Measurements from ENCODE around the gene ENTPD8.

ENTPD8 gene

DNA sequence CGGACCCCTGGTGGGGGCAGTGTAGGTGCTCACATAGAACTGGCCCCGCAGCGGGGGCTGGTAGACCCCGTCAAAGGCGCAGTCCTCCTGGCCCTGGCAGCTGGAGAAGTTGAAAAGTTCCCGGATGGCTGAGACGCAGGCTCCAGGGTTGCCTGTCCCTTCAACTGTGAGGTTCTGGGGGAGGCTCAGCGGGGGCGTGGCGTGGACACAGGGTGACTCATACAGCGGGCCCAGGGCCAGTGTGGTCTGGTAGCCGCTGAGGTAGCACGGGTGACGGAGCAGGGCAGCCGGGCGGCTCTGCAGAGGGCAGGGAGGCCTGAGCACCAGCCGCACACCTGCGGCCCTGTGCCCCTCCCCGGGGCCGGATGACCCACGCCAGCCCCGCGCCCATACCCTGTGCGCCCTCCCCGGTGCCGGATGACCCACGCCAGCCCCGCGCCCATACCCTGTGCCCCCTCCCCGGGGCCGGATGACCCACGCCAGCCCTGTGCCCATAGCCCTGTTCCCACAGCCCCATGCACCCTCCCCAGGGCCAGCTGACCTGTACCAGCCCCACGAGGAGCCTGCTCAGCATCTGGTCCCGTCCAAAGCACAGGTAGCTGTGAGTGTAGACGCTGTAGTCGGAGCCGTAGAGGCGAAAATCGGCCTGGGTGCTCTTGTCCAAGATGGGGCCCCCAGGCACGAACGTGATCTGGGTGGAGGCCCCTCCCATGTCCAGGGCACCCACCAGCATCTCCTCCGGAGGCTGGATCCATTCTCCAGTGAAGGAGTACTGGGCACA, 5.0 kb downstream of the ENTPD8 start:
- in situ Hi-C loops (cut with MboI; ENCODE audit: low pct_unique_long_range_greater_than_20kb, low sequenced_read_pairs): no loop called here
- no peak for DNase-seq

DNA sequence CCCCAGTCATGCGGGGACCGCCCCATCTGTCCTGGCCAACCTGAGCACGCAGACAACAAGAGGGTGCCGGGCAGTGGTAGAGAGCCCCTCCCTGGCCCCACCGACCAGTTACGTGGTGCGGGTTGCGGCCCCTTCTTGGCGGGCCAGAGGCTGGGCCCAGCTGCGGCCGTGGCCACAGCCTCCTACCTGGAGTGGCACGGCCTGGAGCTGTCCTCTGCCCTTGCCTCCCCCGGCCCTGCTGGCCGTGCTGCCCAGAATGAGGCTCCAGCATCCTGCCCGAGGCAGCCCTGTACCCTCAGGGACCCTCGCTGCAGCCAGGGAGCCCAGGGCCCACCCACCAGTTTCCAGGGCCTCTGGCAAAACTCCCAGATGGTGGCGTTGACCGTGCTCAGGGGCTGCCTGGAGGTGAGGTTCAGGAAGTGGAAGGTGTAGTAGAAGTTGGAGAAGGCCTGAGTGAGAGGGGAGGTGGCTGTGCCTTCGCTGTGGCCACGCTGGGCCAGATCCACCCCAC, 5.7 kb downstream of the ENTPD8 start:
- DNase-seq: no peak
- in situ Hi-C loops (cut with MboI; ENCODE audit: low pct_unique_long_range_greater_than_20kb, low sequenced_read_pairs): no loop called here

DNA sequence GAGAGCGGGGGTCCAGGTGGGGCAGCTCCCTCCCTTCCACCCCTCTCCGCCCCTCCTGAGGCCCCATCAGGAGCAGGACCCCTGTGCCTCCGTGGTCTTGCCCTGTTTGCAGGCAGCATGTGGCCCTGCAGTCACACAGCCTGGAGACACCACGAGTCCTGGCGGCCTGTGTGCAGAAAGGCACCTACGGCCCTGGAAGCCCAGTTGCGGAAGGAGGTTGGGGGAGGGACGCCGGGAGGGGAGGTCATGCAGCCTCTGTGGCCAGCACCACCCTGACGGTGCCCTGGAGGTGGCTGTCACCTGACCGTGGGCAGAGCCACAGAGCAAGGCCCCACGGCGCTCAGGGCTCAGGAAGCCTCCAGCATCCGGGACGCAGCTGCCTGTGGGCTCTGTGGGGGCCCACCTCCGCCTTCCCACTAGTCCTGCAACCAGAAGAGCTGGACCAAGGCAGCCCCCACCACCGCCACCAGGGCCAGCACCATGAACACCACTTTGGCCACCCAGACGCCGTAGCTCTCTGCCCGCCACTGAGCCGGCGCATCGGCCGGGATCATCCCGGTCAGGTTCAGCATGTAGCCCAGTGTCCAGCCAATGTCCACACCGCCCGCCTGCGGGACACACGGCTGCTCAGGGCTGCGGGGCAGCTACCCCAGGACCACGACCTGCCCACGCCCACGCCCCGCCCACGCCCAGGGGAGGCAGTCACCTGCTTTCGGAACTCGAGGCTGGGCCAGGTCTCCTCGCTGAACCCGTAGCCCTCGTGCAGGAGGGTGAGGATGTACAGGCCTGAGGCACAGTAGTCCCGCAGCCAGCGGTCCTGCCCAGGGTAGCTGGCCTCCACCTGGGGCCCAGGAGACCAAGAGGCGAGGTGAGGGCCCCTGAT, 6.4 kb downstream of the ENTPD8 start:
- in situ Hi-C loops (cut with MboI; ENCODE audit: low pct_unique_long_range_greater_than_20kb, low sequenced_read_pairs): no loop called here
- no peak for DNase-seq

DNA sequence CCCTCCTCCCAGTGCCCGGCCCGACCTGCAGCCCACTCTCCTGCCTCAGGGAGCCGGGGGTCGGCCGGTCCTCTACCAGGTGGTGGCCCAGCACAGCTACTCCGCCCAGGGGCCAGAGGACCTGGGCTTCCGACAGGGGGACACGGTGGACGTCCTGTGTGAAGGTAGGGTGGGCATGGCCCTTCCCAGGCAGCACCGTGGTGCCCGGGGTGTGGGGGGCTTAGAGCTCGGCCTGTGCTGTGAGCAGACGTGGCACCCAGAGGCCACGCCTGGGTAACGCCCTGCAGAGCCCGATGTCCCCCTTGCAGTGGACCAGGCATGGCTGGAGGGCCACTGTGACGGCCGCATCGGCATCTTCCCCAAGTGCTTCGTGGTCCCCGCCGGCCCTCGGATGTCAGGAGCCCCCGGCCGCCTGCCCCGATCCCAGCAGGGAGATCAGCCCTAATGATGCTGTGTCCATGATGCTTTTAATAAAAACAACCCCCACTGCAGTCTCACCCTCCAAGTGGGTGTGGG, 7.2 kb downstream of the ENTPD8 start:
- in situ Hi-C loops (cut with MboI; ENCODE audit: low pct_unique_long_range_greater_than_20kb, low sequenced_read_pairs): no loop called here
- DNase-seq: no peak

DNA sequence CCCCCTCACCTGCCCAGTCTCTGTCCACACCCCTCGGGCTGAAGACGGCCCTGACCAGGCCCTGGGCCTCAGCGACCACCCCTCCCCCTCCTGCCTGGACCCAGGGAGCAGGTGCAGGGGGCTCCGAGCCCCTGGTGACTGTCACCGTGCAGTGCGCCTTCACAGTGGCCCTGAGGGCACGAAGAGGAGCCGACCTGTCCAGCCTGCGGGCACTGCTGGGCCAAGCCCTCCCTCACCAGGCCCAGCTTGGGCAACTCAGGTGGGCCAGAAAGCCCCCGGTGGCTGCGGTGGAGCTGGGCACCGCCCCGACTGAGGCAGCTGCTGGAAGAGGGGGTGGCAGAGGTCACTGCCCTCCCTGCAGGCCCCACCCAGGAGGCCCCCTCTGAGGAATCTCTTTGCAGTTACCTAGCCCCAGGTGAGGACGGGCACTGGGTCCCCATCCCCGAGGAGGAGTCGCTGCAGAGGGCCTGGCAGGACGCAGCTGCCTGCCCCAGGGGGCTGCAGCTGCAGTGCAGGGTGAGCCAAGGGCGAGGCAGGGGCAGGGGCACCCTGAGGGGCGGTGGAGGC, 7.7 kb downstream of the ENTPD8 start:
- in situ Hi-C loops (cut with MboI; ENCODE audit: low pct_unique_long_range_greater_than_20kb, low sequenced_read_pairs): no loop called here

DNA sequence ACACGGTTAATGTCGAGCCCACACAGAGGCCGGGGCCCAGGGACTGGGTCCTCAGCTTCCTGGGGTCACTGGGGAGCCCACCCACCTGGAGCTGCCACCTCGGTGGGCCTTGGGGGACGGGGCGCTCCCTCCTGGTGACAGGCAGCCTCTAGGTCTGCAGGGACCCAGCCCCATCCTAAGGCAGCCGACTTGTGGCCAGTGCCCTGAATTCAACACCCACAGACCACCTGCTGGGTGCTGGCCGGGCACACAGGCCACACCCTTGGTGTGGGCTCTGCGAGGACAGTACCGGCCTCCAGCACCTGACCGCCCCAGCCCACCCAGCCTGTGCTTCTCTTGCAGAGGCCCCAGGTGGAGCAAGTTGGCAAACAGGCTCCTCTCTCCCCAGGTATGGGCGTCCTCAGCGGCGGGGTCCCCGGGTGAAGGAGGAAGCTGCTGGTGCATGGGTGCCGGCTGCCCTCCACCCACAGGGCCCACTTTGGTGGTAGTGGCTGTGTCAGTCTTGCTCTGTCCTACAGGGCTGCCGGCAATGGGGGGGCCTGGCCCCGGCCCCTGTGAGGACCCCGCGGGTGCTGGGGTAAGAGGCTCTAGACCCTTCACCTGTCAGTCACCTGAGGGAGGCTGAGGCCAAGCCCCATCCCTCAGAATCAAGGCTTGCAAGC, 8.3 kb downstream of the ENTPD8 start:
- DNase-seq: no peak
- in situ Hi-C loops (cut with MboI; ENCODE audit: low pct_unique_long_range_greater_than_20kb, low sequenced_read_pairs): no loop called here

More for the DNA sequence above, 7.7 kb downstream of the ENTPD8 start:
- DNase-seq: no peak

DNA sequence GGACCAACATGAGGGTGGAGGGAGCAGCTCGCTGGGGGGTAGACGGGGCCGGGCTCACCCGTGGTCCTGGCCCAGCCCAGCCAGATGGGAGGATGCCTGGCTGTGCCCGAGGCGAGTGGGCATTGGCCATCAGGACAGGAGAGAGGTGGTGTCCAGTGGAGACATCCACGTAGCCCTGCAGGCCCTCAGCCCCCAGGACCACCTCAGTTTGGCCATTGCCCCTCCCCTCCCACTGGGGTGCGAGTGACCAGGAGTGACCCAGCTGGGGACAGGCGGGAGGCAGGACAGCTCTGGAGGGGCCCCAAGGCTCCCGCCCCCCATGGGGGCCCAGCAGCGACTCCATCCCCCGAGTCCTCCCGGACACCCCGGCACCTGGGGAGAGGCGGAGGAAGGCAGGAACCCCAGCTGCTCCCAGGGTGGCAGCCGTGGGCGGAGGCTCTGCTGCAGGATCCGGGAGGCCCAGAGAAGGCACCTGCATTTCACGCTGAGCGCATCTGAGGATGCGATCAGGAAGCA, 9.7 kb downstream of the ENTPD8 start:
- in situ Hi-C loops (cut with MboI; ENCODE audit: low pct_unique_long_range_greater_than_20kb, low sequenced_read_pairs): no loop called here
- no peak for DNase-seq

DNA sequence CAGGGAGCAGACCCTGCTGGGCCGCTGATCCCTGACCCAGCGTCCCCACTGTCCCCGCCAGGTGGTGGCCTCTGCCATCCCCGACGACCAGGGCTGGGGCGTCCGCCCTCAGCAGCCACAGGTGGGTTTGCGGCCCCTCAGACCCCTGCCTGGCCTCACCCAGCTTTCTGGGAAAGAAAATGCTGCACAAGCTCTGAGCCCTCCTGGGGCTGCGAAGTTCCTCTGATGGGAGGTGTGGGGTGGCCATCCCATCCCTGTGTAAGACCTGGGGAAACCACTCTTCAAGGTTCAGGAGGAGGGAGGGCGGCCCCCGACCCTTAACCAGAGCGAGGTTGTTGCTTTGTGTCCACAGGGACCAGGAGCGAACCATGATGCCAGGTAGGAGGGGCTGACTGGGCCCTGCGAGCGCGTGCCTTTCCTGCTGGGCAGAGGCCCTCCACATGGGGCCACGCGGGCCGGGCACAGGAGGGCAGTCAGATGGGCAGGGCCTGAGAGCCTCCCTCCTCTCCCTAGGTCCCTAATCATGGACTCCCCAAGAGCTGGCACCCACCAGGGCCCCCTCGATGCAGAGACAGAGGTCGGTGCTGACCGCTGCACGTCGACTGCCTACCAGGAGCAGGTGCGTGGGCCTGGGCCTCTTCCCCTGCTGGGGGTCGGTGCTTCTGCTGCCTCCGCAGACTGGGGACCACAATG, 10.3 kb downstream of the ENTPD8 start:
- no peak for DNase-seq
- in situ Hi-C loops (cut with MboI; ENCODE audit: low pct_unique_long_range_greater_than_20kb, low sequenced_read_pairs): no loop called here

DNA sequence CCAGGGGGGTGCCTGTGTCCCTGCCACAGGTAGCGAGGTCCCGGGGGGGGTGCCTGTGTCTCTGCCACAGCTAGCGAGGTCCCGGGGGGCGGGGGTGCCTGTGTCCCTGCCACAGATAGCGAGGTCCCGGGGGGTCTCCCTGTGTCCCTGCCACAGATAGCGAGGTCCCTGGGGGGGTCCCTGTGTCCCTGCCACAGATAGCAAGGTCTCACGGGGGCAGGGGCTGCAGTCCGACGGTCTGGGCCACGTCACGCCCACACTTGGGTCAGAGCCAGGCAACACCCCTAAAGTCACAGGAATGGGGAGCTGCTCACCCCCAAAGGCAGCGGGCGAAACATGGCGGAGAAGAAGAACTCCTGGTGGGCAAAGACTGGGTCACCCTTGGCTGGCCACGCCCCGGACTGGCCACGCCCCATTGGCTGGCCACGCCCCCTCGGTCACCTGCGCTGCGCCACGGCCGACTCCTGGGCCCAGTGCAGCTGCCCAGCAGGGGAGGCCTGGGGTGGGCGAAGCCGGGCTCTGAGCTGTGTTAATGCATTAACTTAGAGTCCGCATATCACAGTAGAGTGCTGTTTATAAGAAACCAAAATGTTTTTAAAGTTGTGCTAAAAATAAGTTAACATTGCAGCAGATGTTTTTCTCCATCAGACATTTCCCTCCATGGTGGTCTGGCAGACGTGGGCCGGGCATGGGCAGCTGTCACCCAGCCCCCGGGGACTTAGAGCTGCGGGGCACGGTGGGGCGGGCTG, 11.0 kb downstream of the ENTPD8 start:
- DNase-seq: no peak
- in situ Hi-C loops (cut with MboI; ENCODE audit: low pct_unique_long_range_greater_than_20kb, low sequenced_read_pairs): no loop called here

DNA sequence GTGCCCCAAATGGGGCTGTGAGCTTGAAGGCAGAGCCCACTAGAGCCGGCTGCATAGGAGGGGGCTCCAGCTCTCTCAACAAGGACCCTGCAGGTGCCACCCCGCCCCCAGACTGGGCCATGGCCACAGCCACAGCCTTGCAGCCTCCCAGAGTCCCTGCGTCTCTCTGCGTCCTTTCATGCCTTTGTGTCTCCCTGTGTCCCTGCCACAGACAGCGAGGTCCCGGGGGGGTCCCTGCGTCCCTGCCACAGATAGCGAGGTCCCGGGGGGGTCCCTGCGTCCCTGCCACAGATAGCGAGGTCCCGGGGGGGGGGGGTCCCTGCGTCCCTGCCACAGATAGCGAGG, 11.6 kb downstream of the ENTPD8 start:
- no peak for DNase-seq

DNA sequence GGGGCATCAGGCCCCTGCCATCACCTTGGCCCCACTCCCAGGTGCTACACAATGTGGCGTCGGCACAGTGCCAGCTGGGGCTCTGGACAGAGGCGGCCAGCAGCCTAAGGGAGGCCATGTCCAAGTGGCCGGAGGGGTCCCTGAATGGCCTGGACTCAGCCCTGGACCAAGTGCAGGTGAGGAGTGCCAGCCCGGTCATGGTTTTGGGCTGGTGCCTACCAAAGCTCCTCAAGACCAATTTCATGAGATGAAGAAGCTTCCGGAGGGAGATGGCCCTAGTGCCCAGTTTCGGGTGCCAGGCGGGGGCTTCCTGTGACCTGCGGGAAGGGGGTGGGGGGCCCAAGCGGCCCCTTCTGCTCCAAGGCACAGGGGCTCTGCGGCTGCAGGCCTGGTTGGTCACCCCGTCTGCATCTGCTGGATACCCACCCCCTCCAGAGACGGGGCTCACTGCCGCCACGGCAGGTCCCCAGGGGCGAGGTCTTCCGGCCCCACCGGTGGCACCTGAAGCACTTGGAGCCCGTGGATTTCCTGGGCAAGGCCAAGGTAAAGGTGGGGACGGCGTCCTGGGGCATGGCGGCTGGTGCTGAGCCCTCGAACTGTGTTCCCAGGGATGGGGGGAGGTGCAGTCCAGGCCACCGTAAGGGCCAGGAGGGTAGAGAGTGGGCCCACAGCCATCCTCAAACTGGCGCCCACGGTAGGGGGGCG, 12.2 kb downstream of the ENTPD8 start:
- in situ Hi-C loops (cut with MboI; ENCODE audit: low pct_unique_long_range_greater_than_20kb, low sequenced_read_pairs): no loop called here
- DNase-seq: no peak

More for the DNA sequence above, 11.6 kb downstream of the ENTPD8 start:
- in situ Hi-C loops (cut with MboI; ENCODE audit: low pct_unique_long_range_greater_than_20kb, low sequenced_read_pairs): no loop called here

DNA sequence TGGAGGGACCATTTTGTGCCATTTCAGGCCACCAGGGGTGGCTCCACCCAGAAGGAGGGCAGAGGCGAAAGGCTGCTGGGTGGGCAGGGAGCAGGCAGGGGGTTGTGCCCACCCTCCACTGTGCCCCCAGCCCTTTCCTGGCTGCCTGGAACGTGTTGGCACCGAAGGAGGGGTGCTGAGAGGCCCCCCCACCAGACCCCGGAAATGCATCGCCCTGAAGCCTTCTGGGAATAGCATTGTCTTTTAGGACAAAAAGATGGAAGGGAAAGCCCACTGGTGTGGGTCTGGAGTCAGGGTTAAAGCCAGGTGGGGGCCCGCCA, 12.9 kb downstream of the ENTPD8 start:
- in situ Hi-C loops (cut with MboI; ENCODE audit: low pct_unique_long_range_greater_than_20kb, low sequenced_read_pairs): no loop called here
- no peak for DNase-seq

DNA sequence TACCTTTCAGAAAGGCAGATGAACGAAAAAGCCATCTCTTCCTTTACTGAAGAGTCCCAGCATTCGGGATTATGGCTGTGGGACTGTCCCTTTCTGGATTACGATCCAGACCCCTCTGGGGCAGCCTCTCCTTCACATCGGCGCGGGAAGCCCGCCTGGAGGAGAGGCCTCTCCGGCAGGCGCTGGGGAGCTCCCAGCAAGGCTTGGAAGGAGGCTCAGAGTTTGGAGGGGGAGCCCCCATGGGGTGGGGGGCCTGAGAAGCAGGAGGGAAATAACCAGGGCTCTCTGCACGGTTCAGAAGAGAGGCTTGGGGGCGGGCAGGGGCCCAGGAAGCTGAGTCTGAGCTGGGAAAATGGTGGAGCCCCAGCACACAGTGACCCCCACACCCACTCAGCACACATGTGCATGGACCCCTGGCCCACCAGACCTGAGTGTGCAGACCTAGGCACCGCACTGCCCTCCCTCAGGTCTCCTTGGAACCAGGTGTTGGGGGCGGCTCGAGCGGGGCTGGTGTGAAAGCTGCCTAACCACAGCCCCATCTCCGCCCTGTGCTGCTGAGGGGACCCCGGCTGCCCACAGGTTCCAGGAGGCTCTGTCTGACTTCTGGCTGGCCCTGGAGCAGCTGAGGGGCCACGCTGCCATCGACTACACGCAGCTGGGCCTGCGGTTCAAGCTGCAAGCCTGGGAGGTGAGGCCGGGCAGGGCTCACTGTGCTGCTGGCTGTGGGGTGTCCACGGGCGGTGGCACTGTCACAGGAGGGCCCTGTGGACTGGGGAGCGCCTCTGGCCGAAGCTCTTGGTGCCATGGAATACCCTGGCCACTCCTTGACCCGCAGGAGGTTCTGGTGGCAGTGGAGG, 13.5 kb downstream of the ENTPD8 start:
- no peak for DNase-seq
- in situ Hi-C loops (cut with MboI; ENCODE audit: low pct_unique_long_range_greater_than_20kb, low sequenced_read_pairs): no loop called here

DNA sequence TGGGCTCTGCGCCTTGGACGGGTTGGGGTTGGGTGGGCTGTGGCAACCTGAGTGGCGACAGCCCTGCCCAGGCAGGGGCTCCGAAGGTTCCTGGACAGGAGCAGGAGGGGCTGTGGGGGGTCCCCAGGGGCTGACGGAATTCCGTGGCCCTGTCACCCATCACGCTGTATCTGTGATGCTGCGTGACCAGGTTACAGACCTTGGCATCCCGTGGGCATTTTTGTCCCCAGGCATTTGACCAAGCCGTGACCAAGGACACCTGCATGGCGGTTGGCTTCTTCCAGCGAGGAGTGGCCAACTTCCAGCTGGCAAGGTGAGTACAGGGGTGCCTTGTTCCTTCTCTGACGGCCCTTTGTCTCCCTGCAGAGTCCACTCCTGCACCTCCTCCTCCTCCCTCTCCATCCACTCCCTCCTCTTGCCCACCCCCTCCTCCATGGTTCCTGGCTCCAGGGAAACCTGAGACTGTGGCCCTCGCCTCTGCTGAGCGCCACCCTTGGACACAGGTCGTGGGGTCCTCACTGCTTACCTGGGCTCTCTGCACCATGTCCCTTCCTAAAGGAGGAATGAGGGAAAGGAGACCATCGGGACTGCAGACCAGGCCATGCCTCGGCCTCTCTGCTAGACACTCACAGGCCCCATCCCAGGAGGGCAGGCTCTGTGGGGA, 15.0 kb downstream of the ENTPD8 start:
- in situ Hi-C loops (cut with MboI; ENCODE audit: low pct_unique_long_range_greater_than_20kb, low sequenced_read_pairs): no loop called here
- no peak for DNase-seq

DNA sequence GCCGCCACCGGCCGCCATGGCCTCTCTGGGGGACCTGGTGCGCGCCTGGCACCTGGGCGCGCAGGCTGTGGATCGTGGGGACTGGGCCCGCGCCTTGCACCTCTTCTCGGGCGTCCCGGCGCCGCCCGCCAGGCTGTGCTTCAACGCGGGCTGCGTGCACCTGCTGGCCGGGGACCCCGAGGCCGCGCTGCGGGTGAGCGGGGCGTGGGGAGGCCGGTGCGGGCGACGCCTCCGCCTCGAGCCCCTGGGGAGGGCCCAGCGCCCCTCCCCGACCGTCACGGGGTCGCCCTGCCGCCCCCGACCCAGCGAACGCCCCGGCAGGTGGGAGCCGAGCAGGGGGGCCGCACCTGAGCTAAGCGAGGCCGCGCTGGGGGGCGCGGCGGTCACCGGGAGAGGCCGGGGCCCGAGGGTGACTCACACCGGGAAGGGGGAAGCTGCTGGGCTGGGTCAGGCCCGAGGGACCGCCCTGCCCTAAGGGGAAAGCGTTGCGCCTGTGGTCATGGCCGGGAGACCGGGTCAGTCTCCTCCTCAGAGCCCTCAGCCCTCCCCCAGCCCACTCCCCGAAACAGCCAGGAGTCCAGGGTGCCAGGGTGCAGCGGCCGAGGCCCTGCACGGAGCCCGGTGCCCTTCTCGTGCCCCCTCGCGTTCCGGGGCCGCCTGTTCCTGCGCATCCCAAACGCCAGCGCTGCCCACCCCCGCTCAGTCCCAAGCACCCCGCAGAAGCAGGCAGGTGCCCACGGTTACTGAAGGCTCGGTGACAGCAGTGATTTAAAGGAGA, 17.5 kb downstream of the ENTPD8 start:
- no peak for DNase-seq
- in situ Hi-C loops (cut with MboI; ENCODE audit: low pct_unique_long_range_greater_than_20kb, low sequenced_read_pairs): no loop called here
